HG02870 (cell line): Measurements from ENCODE around the gene MORN1.

ENCODE experiments used
- ATAC-seq: cut with Tn5 transposase; IDR thresholded peaks from one replicate; pipeline ENCODE4 v1.9.1; 2021; ENCODE audit warnings: mild to moderate bottlenecking, moderate library complexity; ENCODE audit not compliant: unreplicated experiment

MORN1 gene

DNA sequence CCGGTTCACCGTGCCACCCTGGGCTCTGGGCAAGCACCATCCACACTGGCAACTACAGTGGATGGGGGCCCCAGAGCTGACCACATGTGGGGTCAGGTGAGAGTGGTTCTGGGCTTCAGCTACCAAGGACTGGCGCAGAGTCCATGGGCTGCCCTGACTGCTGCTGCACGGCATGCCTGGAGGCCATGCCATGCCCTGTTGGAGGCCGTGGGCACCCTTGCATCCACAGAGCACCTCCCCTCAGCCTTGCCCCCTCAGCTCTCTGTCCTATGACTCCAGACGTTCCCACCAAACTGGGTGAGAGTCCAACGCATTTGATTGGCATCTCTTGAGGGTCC is 15.5 kb downstream of the MORN1 start:
- ATAC-seq: no peak

DNA sequence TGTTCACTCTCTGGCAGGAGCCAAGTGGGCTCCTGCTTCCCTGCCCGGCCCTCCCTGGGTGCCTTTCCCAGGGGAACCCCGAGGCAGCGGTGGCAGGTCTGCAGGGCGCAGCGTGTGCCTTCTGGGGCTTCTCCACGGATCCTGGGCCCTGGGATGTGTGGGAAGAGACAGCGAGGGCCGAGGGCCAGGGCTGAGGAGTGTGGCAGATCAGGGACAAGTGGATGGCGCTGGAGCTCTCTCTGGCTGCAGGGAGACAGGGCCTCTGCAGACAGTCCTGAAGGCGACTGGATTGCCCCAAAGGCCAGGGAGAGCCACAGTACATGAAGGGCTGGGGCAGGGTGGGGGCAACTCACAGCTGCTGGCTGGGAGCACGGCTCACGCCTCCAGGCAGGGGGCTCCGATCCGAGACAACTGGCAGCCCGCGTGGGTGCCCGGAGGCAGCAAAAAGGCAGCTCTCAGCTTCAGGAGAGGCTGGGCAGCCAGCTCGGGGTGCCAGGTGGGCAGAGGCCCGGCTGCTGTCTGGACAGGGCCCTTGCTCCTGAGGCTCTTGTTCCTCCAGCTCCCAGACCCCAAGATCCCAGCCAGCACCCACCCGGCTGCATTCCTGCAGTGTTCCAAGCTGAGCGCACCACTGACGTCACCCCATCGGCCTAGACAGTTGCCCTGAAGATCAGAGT is 16.0 kb downstream of the MORN1 start:
- ATAC-seq: no peak

DNA sequence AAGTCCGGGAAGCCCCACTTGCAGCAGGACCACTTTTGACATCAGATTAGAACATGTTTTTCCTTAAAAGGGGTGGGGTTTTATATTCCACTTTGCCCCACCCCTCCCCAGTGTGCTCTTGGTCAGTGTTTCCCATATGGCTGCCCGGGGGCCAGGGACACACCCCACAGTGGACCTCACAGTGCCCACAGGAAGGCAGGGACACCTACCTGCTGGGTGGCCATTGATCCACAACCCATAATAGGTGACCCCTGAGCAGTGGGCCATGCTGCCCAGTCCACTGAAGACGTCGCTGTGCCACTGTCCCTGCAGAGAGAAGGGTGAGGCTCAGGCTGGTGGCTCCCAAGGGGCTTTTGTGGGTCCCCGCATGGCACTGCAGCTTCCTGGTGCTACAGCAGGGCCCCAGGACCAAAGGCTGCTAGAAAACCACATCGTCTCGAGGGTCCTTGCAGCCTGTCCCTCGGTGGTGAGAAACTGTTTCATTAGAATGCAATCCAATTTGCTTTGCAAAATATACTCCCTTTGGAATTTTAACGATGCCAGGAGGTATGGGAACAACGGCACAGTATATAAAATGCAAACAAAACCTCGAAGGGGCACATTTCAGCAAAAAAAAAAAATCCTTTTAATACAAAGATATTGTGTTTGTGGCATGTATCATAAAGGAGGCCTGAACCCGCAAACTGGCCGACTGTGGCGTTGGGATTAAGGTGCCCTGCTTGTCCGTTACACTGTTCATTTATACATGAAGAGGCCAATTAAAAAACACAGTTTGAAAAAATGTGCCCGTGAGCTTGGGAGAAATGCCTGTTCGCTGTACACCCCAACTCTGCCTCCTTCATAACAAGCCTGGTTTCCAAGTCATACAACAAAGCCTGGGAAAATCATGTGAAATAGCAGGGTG is 16.9 kb downstream of the MORN1 start:
- ATAC-seq: no peak

DNA sequence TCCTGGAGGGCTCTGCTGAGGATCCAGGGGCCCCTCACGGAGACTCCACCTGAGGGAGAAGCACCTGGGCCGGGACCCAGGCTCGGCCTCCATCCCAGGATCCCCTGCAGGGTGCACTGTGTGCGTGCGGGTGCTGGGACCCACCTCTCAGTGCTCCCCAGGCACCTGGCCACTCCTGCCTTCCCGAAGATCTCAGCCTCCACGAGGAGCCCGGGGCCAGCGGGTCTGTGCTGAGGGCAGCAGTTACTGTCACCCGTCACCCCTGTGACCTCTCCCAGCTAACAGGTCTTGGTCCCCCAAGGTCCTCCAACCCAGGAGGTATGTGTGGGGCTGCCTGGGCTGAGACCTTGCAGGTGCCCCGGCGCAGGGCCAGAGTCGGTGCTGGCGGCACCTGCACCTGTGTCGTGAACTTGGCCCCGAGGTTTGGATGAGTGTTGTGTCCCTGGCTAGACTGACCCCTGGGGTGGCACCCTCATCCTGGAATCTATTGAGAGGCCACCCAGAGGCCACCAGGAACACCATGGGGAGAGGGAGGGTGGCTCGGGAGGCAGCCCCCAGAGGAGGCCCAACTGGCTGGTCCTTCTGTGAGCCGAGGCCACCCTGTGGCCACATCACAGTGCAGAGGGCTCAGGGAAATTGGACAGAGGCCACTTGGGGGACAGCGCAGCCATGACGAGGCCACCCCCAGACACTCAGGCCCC is 17.7 kb downstream of the MORN1 start:
- no peak for ATAC-seq

DNA sequence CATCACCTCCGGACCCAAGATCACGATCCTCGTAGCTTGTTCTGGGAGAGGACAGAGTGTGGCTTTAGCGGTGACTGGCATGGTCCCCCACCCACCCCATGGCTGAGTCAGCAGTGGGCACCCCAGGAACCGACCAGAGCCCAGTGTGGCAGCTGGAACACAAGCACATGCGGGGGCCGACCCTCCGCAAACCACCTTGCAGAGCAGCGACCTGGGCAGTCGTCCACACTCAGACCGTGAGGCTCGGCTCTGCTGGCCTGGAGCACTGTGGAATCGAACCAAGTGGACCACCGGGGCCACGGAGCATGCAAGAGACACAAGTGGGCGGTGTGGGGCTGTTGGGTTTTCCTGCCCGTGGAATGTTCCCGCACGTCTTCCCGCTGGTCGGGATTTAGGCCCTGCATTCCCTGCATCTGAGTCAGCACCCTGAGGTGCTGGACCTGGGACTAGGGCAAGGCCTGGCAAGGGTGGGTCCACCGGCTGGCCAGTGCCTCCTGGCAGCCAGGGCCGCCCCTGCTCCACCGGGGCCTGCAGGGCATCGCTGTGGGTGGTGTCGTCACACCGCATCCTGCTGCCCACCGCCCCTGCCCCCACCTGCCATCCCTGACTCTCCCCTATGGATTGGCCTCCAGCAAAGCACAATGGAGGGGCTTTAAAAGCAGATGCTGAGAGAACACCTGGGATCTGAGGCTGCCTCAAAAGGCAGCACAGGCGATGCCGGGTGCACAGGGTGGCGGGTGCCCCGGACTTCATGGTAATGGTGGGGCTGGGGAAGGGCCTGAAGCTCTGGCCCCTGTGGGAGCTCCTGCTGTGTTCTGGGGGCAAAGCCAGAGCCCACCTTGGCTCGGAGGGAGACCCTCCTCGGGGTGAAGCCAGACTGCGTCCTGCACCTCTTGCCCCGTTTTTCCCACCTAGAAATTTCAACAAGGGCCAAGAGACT is 18.5 kb downstream of the MORN1 start:
- ATAC-seq: no peak

DNA sequence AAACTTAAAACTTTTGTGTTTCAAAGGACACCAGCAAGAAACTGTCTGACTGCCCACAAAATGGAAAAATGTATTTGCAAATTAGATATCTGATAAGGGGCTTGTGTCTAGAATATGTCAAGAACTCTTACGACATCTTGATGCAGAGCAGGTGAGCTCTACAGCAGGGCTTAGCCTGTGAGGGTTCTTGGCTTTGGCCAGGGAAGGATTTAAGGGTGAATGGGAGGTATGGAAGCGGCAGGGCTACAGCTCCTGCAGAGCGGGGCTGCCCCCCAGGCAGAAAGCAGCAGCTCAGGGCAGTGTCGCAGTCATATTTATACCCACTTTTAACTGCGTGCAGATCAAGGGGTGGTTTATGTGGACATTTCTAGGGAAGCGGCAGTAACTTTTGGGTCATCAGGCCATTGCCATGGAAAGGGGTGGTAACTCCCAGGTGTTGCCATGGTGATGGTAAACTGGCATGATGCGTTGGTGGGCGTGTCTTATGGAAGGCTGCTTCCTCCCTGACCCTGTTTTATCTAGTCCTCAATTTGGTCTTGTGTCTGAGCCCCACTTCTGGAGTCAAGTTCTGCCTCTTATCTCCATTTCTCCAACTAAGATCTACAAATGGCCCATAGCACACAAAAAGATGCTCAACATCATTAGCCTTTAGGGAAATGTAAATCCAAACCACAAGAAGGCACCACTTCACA is 23.2 kb downstream of the MORN1 start:
- ATAC-seq: no peak

DNA sequence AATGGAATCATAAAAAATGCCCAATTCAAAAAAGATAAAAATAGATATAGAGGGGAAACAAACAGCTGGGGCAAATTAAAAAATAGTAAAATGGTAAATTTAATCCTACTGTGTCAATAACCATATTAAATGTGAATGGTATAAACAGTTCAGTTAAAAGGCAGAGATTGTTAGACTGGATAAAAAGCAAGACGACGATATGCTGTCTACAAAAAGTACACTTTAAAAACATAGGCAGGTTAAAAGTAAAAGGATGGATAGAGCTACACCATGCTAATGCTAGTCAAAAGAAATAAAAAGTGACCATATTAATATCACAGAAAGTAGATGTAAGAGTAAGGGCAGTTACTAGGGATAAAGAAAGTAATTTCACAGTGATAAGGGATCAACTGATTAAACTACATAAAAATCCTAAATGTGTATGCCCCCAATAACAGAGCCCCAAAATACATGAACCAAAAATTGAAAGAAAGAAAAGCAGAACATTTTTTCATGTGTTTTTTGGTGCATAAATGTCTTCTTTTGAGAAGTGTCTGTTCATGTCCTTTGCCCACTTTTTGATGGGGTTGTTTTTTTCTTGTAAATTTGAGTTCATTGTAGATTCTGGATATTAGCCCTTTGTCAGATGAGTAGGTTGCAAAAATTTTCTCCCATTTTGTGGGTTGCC is 27.4 kb downstream of the MORN1 start:
- no peak for ATAC-seq

DNA sequence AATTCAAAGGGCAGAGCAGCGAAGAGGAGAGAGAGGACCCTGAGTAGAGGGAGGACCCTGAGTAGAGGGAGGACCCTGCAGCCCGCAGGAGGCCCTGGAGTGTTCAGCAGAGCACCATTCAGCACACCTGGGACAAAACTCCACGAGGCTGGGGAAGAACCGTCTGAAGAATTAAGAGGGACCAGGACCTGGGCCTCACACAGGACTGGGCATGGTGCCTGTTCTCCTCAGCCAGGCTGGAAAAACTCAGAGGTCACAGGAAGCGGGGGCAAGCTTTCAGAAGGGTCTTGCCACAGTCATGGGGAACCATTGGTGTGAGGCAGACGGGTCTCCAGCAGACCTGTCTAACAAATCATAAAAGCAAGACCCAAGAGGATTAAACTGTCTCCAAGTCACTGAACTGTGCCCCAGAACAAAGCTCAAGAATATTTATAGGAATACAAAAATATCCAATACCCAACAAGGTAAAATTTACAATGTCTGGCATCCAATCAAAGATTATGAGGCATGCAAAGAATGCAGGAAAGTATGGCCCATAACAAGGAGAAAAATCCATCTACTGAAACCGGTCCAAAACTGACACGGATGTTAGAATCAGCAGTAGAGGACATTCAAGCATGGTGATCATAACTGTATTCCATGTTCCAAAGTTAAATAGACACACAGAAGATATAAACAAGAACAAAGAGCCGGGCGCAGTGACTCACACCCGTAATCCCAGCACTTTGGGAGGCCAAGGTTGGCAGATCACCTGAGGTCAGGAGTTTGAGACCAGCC is 30.6 kb downstream of the MORN1 start:
- no peak for ATAC-seq

DNA sequence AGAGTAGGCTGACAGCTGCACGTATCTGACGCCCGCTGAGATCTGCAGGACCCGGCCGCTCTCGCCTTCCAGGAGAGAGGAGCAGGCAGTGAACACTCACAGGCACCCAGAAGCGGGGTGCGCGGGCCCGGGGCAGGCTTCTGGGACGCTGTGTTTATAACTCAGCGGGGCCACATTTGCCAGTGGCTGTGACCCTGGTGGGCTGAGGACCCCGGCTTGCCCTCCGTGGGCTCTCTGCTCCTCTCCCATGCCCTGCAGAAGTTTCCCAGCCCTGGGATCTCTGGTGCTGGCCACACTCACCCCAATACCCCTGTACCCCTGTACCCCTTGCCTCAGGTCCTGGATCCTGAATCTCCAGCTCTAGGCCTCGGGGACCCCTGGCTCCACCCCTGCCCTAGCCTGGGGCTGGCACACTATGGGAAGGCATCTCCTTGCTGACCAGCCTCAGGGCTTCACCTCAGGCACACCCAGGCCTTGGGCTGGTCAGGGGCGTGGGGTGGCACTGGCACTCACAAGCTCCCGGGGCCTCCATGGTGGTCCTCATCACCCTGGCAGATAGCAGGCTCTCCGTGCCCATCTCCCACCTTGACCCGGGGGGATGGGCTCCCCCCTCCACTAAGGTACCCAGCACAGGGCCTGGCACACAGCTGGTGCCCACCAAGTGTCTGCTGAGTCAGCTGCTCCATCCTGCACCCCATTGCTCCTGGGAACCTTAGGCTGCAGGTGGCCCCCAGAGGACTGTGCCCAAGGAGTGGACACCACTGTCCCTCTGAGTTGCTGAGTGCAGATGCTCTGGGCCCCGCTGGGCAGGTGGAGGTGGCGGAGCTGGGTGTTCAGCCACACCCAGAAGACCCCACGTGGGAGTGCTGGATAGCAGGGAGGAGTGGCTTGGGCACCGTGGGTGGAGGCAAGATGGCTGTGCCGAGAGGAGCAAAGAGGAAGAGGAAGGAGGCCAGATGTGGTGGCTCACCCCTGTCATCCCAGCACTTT is 32.4 kb downstream of the MORN1 start:
- no peak for ATAC-seq

DNA sequence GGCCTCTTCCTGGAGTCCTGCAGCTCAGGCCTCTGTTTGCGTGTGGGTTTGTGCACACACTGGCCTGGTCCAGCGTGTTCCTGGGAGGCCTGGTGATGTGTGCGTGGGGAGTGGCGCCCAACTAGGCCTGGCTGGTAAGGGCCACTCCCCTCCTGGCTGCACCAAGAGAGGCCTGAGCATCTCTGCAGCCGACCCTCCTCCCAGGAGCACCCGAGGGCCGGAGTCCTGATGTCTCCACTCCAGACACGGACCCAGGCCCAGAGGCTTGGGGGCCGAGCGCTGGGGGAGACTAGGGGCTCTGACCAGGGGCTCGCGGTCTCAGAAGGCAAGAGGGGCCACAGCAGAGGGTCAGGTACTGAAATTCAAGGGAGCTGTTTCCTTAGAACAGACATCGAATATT is 33.3 kb downstream of the MORN1 start:
- no peak for ATAC-seq

DNA sequence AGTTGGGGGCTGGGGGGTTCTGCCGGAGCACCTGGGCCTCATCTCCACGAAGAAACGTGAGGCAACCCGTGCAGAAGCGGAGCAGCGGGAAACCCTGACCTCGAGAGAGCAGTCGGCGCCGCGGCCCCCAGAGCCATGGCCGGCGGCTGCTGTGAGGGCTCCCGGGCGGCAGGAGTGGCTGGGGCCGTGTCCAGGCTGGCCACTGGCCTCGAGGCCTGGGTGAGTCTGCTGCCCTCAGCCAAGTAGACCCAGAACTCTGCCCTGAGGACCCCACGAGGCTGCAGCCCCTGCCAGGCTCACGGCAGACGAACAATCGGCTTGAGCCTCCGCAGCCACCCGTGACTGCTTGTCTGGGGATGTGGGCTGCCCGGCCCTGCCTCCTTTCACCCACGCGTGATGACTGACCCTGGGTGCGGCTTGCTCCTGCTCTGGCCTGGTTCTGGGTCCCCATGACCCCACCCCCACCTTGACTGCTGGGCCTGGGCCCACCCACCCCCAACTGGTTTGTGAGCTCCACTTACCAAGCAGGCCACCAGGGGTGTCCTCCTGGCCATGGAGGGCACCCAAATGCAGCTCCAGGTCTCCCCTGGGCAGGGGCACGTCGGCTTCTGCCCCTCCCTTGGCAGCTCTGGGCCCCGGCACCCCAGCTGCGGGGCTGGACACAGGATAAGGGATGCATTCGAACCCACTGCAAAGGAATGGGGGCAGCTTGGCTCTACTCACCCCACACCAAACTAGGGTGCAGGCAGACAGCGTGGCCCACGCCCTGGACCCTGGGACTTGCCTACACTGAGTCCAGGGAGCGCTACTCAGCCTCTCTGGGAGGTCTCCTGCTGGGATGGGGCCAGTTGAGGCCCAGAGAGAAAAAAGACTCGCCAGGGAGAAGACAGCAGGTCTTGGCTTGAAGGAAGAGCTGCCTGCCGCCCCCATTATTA is 34.2 kb downstream of the MORN1 start:
- ATAC-seq: no peak

DNA sequence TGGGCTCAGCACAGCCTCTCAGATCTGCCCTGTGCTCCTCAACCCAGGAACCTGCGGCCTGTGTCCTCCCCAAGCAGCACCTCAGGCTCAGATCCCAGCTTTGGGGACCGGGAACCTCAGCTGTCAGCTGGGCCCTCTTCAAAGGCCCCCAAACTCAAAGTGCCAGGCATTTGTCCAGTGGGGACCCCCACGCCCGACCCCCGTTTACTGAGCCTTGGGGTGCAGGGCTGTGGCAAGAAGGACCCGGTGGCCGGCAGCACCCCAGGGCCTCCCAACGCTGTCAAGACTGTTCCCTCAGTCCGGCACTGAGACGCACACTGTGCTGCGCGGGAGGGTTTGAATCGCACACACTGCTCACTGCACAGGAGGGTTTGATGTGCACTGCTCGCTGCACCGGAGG is 35.0 kb downstream of the MORN1 start:
- no peak for ATAC-seq

DNA sequence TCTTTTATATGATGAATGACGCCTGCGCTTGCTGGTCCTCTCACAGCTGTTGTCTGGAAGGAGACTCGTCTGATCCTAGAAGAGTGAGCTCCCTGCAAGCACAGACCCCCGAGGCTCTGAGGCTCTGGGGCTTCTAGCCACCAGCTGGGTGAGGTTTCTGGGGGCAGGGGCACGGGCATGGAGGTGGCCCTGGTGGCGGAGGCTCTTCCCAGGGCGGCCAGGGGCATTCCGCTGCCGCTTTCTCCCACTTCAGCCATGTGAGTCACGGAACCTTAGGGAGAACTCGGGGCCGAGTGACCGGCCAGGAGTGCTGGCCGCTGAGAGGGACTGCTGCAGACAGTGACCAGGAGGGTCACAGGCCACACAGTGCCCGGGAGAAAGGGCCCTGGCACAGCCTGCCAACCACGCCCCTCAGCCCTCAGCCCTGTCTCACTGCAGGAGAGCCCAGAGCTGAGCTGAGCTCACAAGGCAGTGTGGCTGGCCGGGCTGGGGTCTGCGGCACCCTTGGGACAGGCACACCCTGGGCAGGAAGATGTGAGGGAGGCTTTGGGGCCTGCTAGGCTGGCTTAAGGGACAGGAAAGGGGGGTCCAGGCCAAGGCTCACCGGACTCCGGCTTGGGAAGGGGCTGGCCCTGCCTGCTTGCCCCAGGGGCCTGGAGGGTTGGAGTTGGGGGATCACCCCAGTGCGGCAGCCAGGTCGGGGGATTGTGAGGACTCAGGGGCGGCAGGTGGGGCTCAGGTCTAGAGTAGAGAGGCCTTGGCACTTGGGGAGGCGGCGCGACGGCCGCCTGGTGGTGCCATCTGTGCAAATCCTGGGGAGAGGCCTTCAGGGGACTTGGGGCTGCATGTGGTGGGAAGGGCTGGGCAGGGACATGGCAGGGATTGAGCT is 35.7 kb downstream of the MORN1 start:
- no peak for ATAC-seq

DNA sequence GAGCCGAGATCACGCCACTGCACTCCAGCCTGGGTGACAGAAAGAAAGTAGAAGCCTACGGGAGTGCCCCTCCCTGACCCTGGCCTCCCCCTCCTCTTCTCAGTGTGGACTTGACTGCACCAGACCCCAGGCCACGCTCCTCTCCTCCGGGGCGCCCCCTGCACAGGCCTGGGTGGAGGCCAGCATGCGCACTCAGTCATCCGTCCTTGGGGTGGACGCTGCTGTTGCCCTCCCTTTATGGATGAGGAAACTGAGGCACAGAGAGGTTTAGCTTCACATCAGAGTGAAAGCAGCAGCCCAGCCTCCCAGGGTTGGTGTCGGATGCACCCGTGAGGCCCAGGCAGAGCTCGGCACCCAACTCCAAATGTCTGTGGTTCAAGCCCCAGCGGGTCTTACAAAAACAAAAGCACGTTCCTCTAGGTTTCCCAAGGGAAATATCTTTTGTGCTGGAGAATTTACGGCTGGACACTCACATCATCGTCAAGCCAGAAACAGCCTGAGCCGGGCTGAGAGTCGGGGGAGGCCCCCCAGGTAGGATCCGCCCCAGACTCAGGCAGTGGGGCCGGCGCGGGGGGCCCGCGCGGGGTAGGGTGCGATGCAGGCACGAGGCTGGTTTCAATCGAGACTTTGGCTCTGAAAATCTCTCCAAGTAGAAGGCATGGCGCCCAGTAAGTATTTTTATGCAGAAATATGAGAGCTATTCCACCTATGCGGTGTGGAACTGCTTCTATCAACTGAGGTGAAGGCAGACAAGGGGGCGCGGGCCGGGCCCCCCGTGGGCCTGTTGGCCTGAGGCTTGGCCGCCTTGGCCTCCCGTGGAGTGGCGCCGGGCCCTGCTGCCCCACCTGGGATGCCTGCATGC is 36.6 kb downstream of the MORN1 start:
- ATAC-seq: no peak
